GM18499 (cell line): ENCODE measurements around the gene AGAP1.

Source experiments
- ATAC-seq: cut with Tn5 transposase; IDR thresholded peaks from one replicate; pipeline ENCODE4 v1.9.1; 2021; ENCODE audit warnings: moderate number of reproducible peaks; ENCODE audit not compliant: insufficient read depth, unreplicated experiment

AGAP1 gene

GRCh38 chr2:235848055-235848454 is 354.2 kb downstream of the AGAP1 start:
- ATAC-seq: no peak

GRCh38 chr2:235848946-235849345 is 355.1 kb downstream of the AGAP1 start:
- ATAC-seq: no peak

GRCh38 chr2:235849489-235849888 is 355.6 kb downstream of the AGAP1 start:
- no peak for ATAC-seq

- no peak for ATAC-seq
These were observed 356.4 kb downstream of the AGAP1 start for GRCh38 chr2:235850289-235850688.

- no peak for ATAC-seq
These were observed 357.1 kb downstream of the AGAP1 start for GRCh38 chr2:235850771-235851551.

GRCh38 chr2:235851828-235852525 is 358.1 kb downstream of the AGAP1 start:
- ATAC-seq: no peak

- ATAC-seq: no peak
These were observed 358.7 kb downstream of the AGAP1 start for GRCh38 chr2:235852526-235852920.

- ATAC-seq: no peak
These were observed 360.4 kb downstream of the AGAP1 start for GRCh38 chr2:235854276-235854675.

- ATAC-seq: no peak
These were observed 361.2 kb downstream of the AGAP1 start for GRCh38 chr2:235855011-235855410.

- no peak for ATAC-seq
These were observed 362.5 kb downstream of the AGAP1 start for GRCh38 chr2:235856151-235856854.

GRCh38 chr2:235857598-235857997 is 363.8 kb downstream of the AGAP1 start:
- no peak for ATAC-seq

GRCh38 chr2:235858881-235859280 is 365.0 kb downstream of the AGAP1 start:
- ATAC-seq: no peak

GRCh38 chr2:235859651-235860050 is 365.8 kb downstream of the AGAP1 start:
- no peak for ATAC-seq

- ATAC-seq: no peak
These were observed 366.3 kb downstream of the AGAP1 start for GRCh38 chr2:235860111-235860510.

- ATAC-seq: no peak
These were observed 367.0 kb downstream of the AGAP1 start for GRCh38 chr2:235860871-235861270.

GRCh38 chr2:235861383-235861782 is 367.5 kb downstream of the AGAP1 start:
- ATAC-seq: no peak

GRCh38 chr2:235863414-235863813 is 369.6 kb downstream of the AGAP1 start:
- ATAC-seq: no peak

- no peak for ATAC-seq
These were observed 370.5 kb downstream of the AGAP1 start for GRCh38 chr2:235864302-235864701.

GRCh38 chr2:235864733-235865515 is 371.1 kb downstream of the AGAP1 start:
- ATAC-seq: no peak

- ATAC-seq: no peak
These were observed 372.5 kb downstream of the AGAP1 start for GRCh38 chr2:235866373-235866772.
